ENCODE measurements around the gene SIRPA.

The SIRPA gene

GRCh38 chr20:1879934-1880333, 15.3 kb upstream of the SIRPA start:
- no peak for DNase-seq (ENCODE audit: insufficient read length)
- no peak for FAIRE-seq
- TF ChIP-seq POLR2AphosphoS5 (IDR thresholded peaks at IDR 0.05; ENCODE audit: low read depth, low read length) (no peak), TAF1 (IDR thresholded peaks at IDR 0.05; ENCODE audit: borderline replicate concordance, low read depth, low read length) (no peak), POLR2A (IDR thresholded peaks at IDR 0.05; ENCODE audit: low read depth, low read length) (no peak)

- TF ChIP-seq POLR2A (IDR thresholded peaks at IDR 0.05; ENCODE audit: low read depth, low read length) (no peak), TAF1 (IDR thresholded peaks at IDR 0.05; ENCODE audit: borderline replicate concordance, low read depth, low read length) (no peak), POLR2AphosphoS5 (IDR thresholded peaks at IDR 0.05; ENCODE audit: low read depth, low read length) (no peak)
- FAIRE-seq = no peak
- no peak for DNase-seq (ENCODE audit: insufficient read length)
These were observed 14.5 kb upstream of the SIRPA start for GRCh38 chr20:1880529-1881239.

GRCh38 chr20:1881240-1881835, 13.9 kb upstream of the SIRPA start:
- FAIRE-seq = no peak
- no peak for TF ChIP-seq TAF1 (IDR thresholded peaks at IDR 0.05; ENCODE audit: borderline replicate concordance, low read depth, low read length)
- TF ChIP-seq POLR2AphosphoS5 (IDR thresholded peaks at IDR 0.05; ENCODE audit: low read depth, low read length) = no peak
- TF ChIP-seq POLR2A (IDR thresholded peaks at IDR 0.05; ENCODE audit: low read depth, low read length) = no peak
- no peak for DNase-seq (ENCODE audit: insufficient read length)

GRCh38 chr20:1882026-1882425, 13.2 kb upstream of the SIRPA start:
- FAIRE-seq (no peak), DNase-seq (ENCODE audit: insufficient read length) (no peak)
- no peak for TF ChIP-seq POLR2AphosphoS5 (IDR thresholded peaks at IDR 0.05; ENCODE audit: low read depth, low read length)
- no peak for TF ChIP-seq TAF1 (IDR thresholded peaks at IDR 0.05; ENCODE audit: borderline replicate concordance, low read depth, low read length)
- no peak for TF ChIP-seq POLR2A (IDR thresholded peaks at IDR 0.05; ENCODE audit: low read depth, low read length)

- FAIRE-seq = no peak
- no peak for DNase-seq (ENCODE audit: insufficient read length)
- TF ChIP-seq POLR2A (IDR thresholded peaks at IDR 0.05; ENCODE audit: low read depth, low read length) (no peak), TAF1 (IDR thresholded peaks at IDR 0.05; ENCODE audit: borderline replicate concordance, low read depth, low read length) (no peak), POLR2AphosphoS5 (IDR thresholded peaks at IDR 0.05; ENCODE audit: low read depth, low read length) (no peak)
These were observed 11.2 kb upstream of the SIRPA start for GRCh38 chr20:1883986-1884385.

GRCh38 chr20:1885254-1885653, 10.0 kb upstream of the SIRPA start:
- DNase-seq (ENCODE audit: insufficient read length) = no peak

GRCh38 chr20:1885940-1886693, 9.1 kb upstream of the SIRPA start:
- DNase-seq (ENCODE audit: insufficient read length) (no peak), FAIRE-seq (no peak)
- no peak for TF ChIP-seq POLR2AphosphoS5 (IDR thresholded peaks at IDR 0.05; ENCODE audit: low read depth, low read length)
- TF ChIP-seq POLR2A (IDR thresholded peaks at IDR 0.05; ENCODE audit: low read depth, low read length) = no peak
- TF ChIP-seq TAF1 (IDR thresholded peaks at IDR 0.05; ENCODE audit: borderline replicate concordance, low read depth, low read length) = no peak

More at GRCh38 chr20:1885254-1885653, 10.0 kb upstream of the SIRPA start:
- no peak for TF ChIP-seq POLR2A (IDR thresholded peaks at IDR 0.05; ENCODE audit: low read depth, low read length)
- no peak for TF ChIP-seq POLR2AphosphoS5 (IDR thresholded peaks at IDR 0.05; ENCODE audit: low read depth, low read length)
- no peak for TF ChIP-seq TAF1 (IDR thresholded peaks at IDR 0.05; ENCODE audit: borderline replicate concordance, low read depth, low read length)
- no peak for FAIRE-seq

- no peak for TF ChIP-seq TAF1 (IDR thresholded peaks at IDR 0.05; ENCODE audit: borderline replicate concordance, low read depth, low read length)
- no peak for TF ChIP-seq POLR2A (IDR thresholded peaks at IDR 0.05; ENCODE audit: low read depth, low read length)
- no peak for TF ChIP-seq POLR2AphosphoS5 (IDR thresholded peaks at IDR 0.05; ENCODE audit: low read depth, low read length)
- FAIRE-seq (no peak), DNase-seq (ENCODE audit: insufficient read length) (no peak)
These were observed 7.9 kb upstream of the SIRPA start for GRCh38 chr20:1887321-1887720.

GRCh38 chr20:1887756-1888155, 7.5 kb upstream of the SIRPA start:
- no peak for DNase-seq (ENCODE audit: insufficient read length)
- TF ChIP-seq TAF1 (IDR thresholded peaks at IDR 0.05; ENCODE audit: borderline replicate concordance, low read depth, low read length) (no peak), POLR2A (IDR thresholded peaks at IDR 0.05; ENCODE audit: low read depth, low read length) (no peak), POLR2AphosphoS5 (IDR thresholded peaks at IDR 0.05; ENCODE audit: low read depth, low read length) (no peak)
- FAIRE-seq = no peak

GRCh38 chr20:1888796-1889463, 6.3 kb upstream of the SIRPA start:
- no peak for FAIRE-seq
- TF ChIP-seq TAF1 (IDR thresholded peaks at IDR 0.05; ENCODE audit: borderline replicate concordance, low read depth, low read length) (no peak), POLR2A (IDR thresholded peaks at IDR 0.05; ENCODE audit: low read depth, low read length) (no peak), POLR2AphosphoS5 (IDR thresholded peaks at IDR 0.05; ENCODE audit: low read depth, low read length) (no peak)
- DNase-seq (ENCODE audit: insufficient read length) = no peak

Measured in GM12892 (cell line).